ENCODE measurements around the gene ARSB. TPM values are rescaled to one million over a fixed set of nuclear protein-coding genes. Genes with fewer than 3 reads are reported as not detected.

The ARSB gene
- total RNA-seq, 1 experiment from 2014 or later, result 11.4 TPM

GRCh38 chr5:78765116-78765515 is 220.0 kb downstream of the ARSB start:
- Histone ChIP-seq H3K79me2 (ENCODE audit: insufficient read depth, low read length) (no peaks in the 10 kb centered on the region), H3K56ac (ENCODE audit: insufficient read length, low read depth, low read length) (no peak overlapping the region), H2AFZ (ENCODE audit: low read length) (no peak overlapping the region), H3K27me3 (ENCODE audit: insufficient read depth, low read length) (no peaks in the 10 kb centered on the region), H2BK15ac (ENCODE audit: low read depth, low read length) (no peak overlapping the region), H2BK12ac (ENCODE audit: insufficient read length, low read depth, low read length) (no peak overlapping the region), H3K23ac (ENCODE audit: insufficient read length, low read depth, low read length) (no peak overlapping the region), H3K4me1 (ENCODE audit: insufficient read depth, low read length) (no peaks in the 10 kb centered on the region; the same call in 1 of the 2 replicates), H3K23me2 (ENCODE audit: insufficient read length, low read depth, low read length, poor library complexity, severe bottlenecking) (no peaks in the 10 kb centered on the region), H3K79me1 (ENCODE audit: insufficient read depth, low read depth, low read length, poor library complexity, severe bottlenecking) (no peaks in the 10 kb centered on the region), H4K91ac (ENCODE audit: insufficient read length, low read depth, low read length) (no peak overlapping the region), H3K14ac (ENCODE audit: insufficient read depth, low read length) (no peak overlapping the region), H2BK20ac (ENCODE audit: low read depth, low read length, poor library complexity, severe bottlenecking) (no peak overlapping the region), H3K9me3 (ENCODE audit: control insufficient read depth, low read depth, low read length) (no peaks in the 10 kb centered on the region), H4K20me1 (ENCODE audit: control insufficient read depth, insufficient read depth, insufficient read length) (no peaks in the 10 kb centered on the region), H3K9ac (ENCODE audit: extremely low read depth, insufficient read length, low read length) (no peak overlapping the region), H4K5ac (ENCODE audit: insufficient read length, low read depth, low read length) (no peak overlapping the region), H2AK5ac (ENCODE audit: insufficient read length, low read length) (no peak overlapping the region), H3T11ph (ENCODE audit: low read length) (no peak overlapping the region), H3K4me2 (ENCODE audit: insufficient read depth, insufficient read length, low read length) (no peak overlapping the region), H4K8ac (replicated peaks; ENCODE audit: insufficient read length, low read depth, low read length) (no peak overlapping the region), H3K18ac (ENCODE audit: insufficient read length, low read depth, low read length) (no peak overlapping the region), H3K27ac (ENCODE audit: insufficient read length, low read depth, low read length) (no peak overlapping the region), H2BK5ac (ENCODE audit: insufficient read length, low read length) (no peak overlapping the region), H3K4ac (ENCODE audit: low read depth, low read length) (no peak overlapping the region), H2BK120ac (ENCODE audit: low read depth, low read length, poor library complexity, severe bottlenecking) (no peak overlapping the region)
- TF ChIP-seq, protein P1, sequence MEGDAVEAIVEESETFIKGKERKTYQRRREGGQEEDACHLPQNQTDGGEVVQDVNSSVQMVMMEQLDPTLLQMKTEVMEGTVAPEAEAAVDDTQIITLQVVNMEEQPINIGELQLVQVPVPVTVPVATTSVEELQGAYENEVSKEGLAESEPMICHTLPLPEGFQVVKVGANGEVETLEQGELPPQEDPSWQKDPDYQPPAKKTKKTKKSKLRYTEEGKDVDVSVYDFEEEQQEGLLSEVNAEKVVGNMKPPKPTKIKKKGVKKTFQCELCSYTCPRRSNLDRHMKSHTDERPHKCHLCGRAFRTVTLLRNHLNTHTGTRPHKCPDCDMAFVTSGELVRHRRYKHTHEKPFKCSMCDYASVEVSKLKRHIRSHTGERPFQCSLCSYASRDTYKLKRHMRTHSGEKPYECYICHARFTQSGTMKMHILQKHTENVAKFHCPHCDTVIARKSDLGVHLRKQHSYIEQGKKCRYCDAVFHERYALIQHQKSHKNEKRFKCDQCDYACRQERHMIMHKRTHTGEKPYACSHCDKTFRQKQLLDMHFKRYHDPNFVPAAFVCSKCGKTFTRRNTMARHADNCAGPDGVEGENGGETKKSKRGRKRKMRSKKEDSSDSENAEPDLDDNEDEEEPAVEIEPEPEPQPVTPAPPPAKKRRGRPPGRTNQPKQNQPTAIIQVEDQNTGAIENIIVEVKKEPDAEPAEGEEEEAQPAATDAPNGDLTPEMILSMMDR (conservative IDR thresholded peaks at IDR 0.05), result no peak
- Mint-ChIP-seq H3K27me3 (ENCODE audit: low read depth) (peaks cover 3% of the 10 kb centered on the region), H3K9me3 (no peaks in the 10 kb centered on the region; a peak in 1 of 5 replicates), H3K27ac (no peak overlapping the region), H3K4me3 (no peak overlapping the region), H3K4me1 (peaks cover 10 to 15% of the 10 kb centered on the region in 2 experiments), H3K36me3 (ENCODE audit: insufficient read depth in 1 of 3, low read depth in 3 of 3) (peaks cover 0 to 4% (median 3%) of the 10 kb centered on the region in 3 experiments; a peak in 3 of 7 replicates)
- WGBS (ENCODE audit: extremely low coverage, insufficient read length, low lambda C conversion rate), result no CpG with 5 or more reads among the region's 5 CpGs
- no peak for DNase-seq

All from H9 (cell line).